A549 (cell line): Measurements from ENCODE around the gene PHF21B. TPM values are rescaled to one million over a fixed set of nuclear protein-coding genes. Genes with fewer than 3 reads are reported as not detected.

Source experiments
- ATAC-seq, 2 experiments: fragments of 200-7000 bp in 1 of 2; fragments of >200 bp in 1 of 2; cut with Nextera tagmentation in 1 of 2; cut with Tn5 transposase in 1 of 2; 3 replicates each; pipeline versions ENCODE4 v1.8.0 to v1.9.1; 2018 to 2020; ENCODE audit warnings: mild to moderate bottlenecking in 1 of 2, moderate library complexity in 1 of 2
- CTCF ChIA-PET: fragments of 300-600 bp; sonication (Branson Sonifier 250); formaldehyde crosslinking; extraction: SDS; loops from one replicate; lab custom pipeline; 2021; ENCODE audit warnings: antibody characterized with exemption, inconsistent platforms; lab: Yijun Ruan, JAX
- POLR2A ChIA-PET: fragments of 350-600 bp; formaldehyde crosslinking; extraction: SDS; loops from one replicate; lab custom pipeline; 2021; ENCODE audit warnings: antibody characterized with exemption, inconsistent platforms; lab: Yijun Ruan, JAX
- DNase-seq, 2 experiments: peaks; one replicate each; pipeline versions ENCODE4 v3.0.0 to v3.0.0-alpha.2; 2011 to 2016; ENCODE audit warnings: low read depth in 1 of 2, low spot score in 1 of 2
- FAIRE-seq: peaks from 2 replicates; lab custom pipeline; 2011; peaks lifted over from hg19 to GRCh38; lab: Jason Lieb, UNC
- H3K27ac ChIP-seq, 2 experiments: fragments of >200 bp; sonication (Bioruptor Twin); formaldehyde crosslinking; 3 replicates each; pipeline ENCODE4 v1.5.1; 2016 to 2017
- H3K4me1 ChIP-seq: fragments of >200 bp; sonication (Bioruptor Twin); formaldehyde crosslinking; 3 replicates; pipeline ENCODE4 v1.6.1; 2016
- H3K4me2 ChIP-seq: fragments of >200 bp; sonication (Bioruptor Twin); formaldehyde crosslinking; 3 replicates; pipeline ENCODE4 v1.6.1; 2016
- H3K4me3 ChIP-seq: fragments of >200 bp; sonication (Bioruptor Twin); formaldehyde crosslinking; 3 replicates; pipeline ENCODE4 v1.5.1; 2016
- H3K9me3 ChIP-seq: fragments of >200 bp; sonication (Bioruptor Twin); formaldehyde crosslinking; 3 replicates; pipeline ENCODE4 v1.6.1; 2016
- ATOH8 ChIP-seq: fragments of 250-450 bp; sonication (Bioruptor Pico); IDR thresholded peaks from 2 replicates; pipeline ENCODE4 v1.5.0; 2020; ENCODE audit warnings: low read depth, mild to moderate bottlenecking, moderate library complexity
- ELK1 ChIP-seq: fragments of 150-350 bp; IDR thresholded peaks from 2 replicates; pipeline ENCODE4 v1.6.1; 2014; ENCODE audit warnings: low read depth, mild to moderate bottlenecking, low read length
- EP300 ChIP-seq, 2 experiments: fragments of >200 bp; sonication (Bioruptor Twin); formaldehyde crosslinking; IDR thresholded peaks; 2 replicates in 1 of 2; 3 replicates in 1 of 2; pipeline ENCODE4 v1.6.1; 2016 to 2017
- FOSL2 ChIP-seq, 2 experiments: fragments of 450-650 bp in 1 of 2; fragments of >200 bp in 1 of 2; sonication (Bioruptor Twin) in 1 of 2; formaldehyde crosslinking; IDR thresholded peaks; 2 replicates each; pipeline versions ENCODE4 v1.5.0 to v1.6.1; 2016 to 2020; ENCODE audit warnings: mild to moderate bottlenecking in 1 of 2, moderate library complexity in 1 of 2
- HOXA7 ChIP-seq: fragments of 250-450 bp; sonication (Bioruptor Pico); IDR thresholded peaks from 2 replicates; pipeline ENCODE4 v1.5.0; 2020; ENCODE audit warnings: mild to moderate bottlenecking, moderate library complexity
- HOXB5 ChIP-seq: fragments of 250-450 bp; sonication (Bioruptor Pico); IDR thresholded peaks from 2 replicates; pipeline ENCODE4 v1.5.0; 2020; ENCODE audit warnings: mild to moderate bottlenecking, moderate library complexity
- MAFK ChIP-seq: fragments of 450-650 bp; IDR thresholded peaks from 2 replicates; pipeline ENCODE4 v1.6.1; 2014; ENCODE audit not compliant: partially characterized antibody
- MYC ChIP-seq: IDR thresholded peaks from 2 replicates; pipeline ENCODE4 v1.6.1; 2012; ENCODE audit warnings: mild to moderate bottlenecking, inconsistent platforms, low read length, improper control_type of control experiment, borderline replicate concordance
- NPAS2 ChIP-seq: fragments of 250-450 bp; sonication (Bioruptor Pico); IDR thresholded peaks from 2 replicates; pipeline ENCODE4 v1.8.0; 2022; ENCODE audit warnings: mild to moderate bottlenecking, moderate library complexity, borderline replicate concordance
- NR3C1 ChIP-seq: fragments of >200 bp; sonication (Bioruptor Twin); formaldehyde crosslinking; IDR thresholded peaks from 3 replicates; pipeline ENCODE4 v1.6.1; 2017
- POLR2AphosphoS2 ChIP-seq: conservative IDR thresholded peaks from 2 replicates; pipeline ENCODE4 v1.6.1; 2012; ENCODE audit warnings: low read length, improper control_type of control experiment, inconsistent platforms
- RAD21 ChIP-seq, 2 experiments: fragments of >200 bp in 1 of 2; sonication (Bioruptor Twin) in 1 of 2; formaldehyde crosslinking in 1 of 2; IDR thresholded peaks in 1 of 2; conservative IDR thresholded peaks in 1 of 2; 2 replicates in 1 of 2; 3 replicates in 1 of 2; pipeline ENCODE4 v1.6.1; 2012 to 2018; ENCODE audit warnings: inconsistent platforms in 1 of 2
- RARB ChIP-seq: fragments of 250-450 bp; sonication (Bioruptor Pico); IDR thresholded peaks from 2 replicates; pipeline ENCODE4 v1.8.0; 2021; ENCODE audit warnings: mild to moderate bottlenecking, moderate library complexity
- RCOR1 ChIP-seq: fragments of 150-350 bp; IDR thresholded peaks from 2 replicates; pipeline ENCODE4 v1.6.1; 2014; ENCODE audit warnings: antibody characterized with exemption, low read length, low read depth
- RNF2 ChIP-seq: fragments of 200-600 bp; sonication (generic); IDR thresholded peaks from 2 replicates; pipeline ENCODE4 v1.6.1; 2016; ENCODE audit warnings: low read depth, mild to moderate bottlenecking, antibody characterized with exemption, moderate library complexity, borderline replicate concordance
- USF2 ChIP-seq: fragments of 450-650 bp; IDR thresholded peaks from 2 replicates; pipeline ENCODE4 v1.6.1; 2014; ENCODE audit warnings: antibody characterized with exemption
- ZC3H11A ChIP-seq: fragments of 450-650 bp; IDR thresholded peaks from 2 replicates; pipeline ENCODE4 v1.6.1; 2014; ENCODE audit warnings: antibody characterized with exemption, mild to moderate bottlenecking
- ZFP36 ChIP-seq: fragments of 450-650 bp; IDR thresholded peaks from 2 replicates; pipeline ENCODE4 v1.6.1; 2014; ENCODE audit warnings: borderline replicate concordance; ENCODE audit not compliant: partially characterized antibody
- ZNF302 ChIP-seq: fragments of 250-450 bp; sonication (Bioruptor Pico); IDR thresholded peaks from 2 replicates; pipeline ENCODE4 v1.9.0; 2021; ENCODE audit warnings: inconsistent platforms, mild to moderate bottlenecking, moderate library complexity
- ZSCAN20 ChIP-seq: fragments of 250-450 bp; sonication (Bioruptor Pico); IDR thresholded peaks from 2 replicates; pipeline ENCODE4 v1.8.0; 2022; ENCODE audit warnings: mild to moderate bottlenecking, moderate library complexity
- WGBS: methylation state at CpG from one replicate; pipeline ENCODE4 v1.1.6; 2017; ENCODE audit errors: missing lambda C conversion rate; 5-methylcytosine and 5-hydroxymethylcytosine counted together
- polyA plus RNA-seq, 4 experiments: library from polyadenylated mRNA; depleted of rRNA in 3 of 4; stranded (reverse); fragments of >200 nt; fragmentation: RNase III in 1 of 4; extraction: RNeasy Plus Mini Kit Qiagen cat#74134 plus additional on column Dnase treatment in 1 of 4; gene quantifications; 2 replicates in 3 of 4; 3 replicates in 1 of 4; pipeline ENCODE4 v1.2.3, GENCODE V29; 2011 to 2017

Gene PHF21B
- polyA plus RNA-seq, 2 of the 4 experiments (the other 2 are of a cell fraction), result 0.50 to 0.70 TPM

- ATAC-seq, result peak in 1 of 2 experiments; percentile 70; a peak in 3 of 6 replicates
- H3K4me1 ChIP-seq, result no peaks in the 10 kb centered on the region
- H3K4me2 ChIP-seq, result no peak overlapping the region
- no peaks in the 10 kb centered on the region for H3K9me3 ChIP-seq
- no peak overlapping the region for H3K4me3 ChIP-seq
- TF ChIP-seq POLR2AphosphoS2 (no peak), USF2 (0 out of 2 replicates have a peak, but pooled peaks have one; percentile 5)
- no peak overlapping the region for H3K27ac ChIP-seq
- FAIRE-seq, result no peak
- WGBS, result 90% methylated on average over 15 of the region's 19 CpGs
- no peak for DNase-seq
- CTCF ChIA-PET, result no interaction called here
- POLR2A ChIA-PET, result no interaction called here
Observed at GRCh38 chr22:44862981-44863860, 146.6 kb downstream of the PHF21B start.

DNA sequence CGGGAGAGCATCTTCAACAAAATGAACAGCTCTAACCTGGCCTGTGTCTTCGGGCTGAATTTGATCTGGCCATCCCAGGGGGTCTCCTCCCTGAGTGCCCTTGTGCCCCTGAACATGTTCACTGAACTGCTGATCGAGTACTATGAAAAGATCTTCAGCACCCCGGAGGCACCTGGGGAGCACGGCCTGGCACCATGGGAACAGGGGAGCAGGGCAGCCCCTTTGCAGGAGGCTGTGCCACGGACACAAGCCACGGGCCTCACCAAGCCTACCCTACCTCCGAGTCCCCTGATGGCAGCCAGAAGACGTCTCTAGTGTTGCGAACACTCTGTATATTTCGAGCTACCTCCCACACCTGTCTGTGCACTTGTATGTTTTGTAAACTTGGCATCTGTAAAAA lies 147.5 kb downstream of the PHF21B start:
- Histone ChIP-seq H3K27ac (no peak overlapping the region), H3K4me2 (no peak overlapping the region), H3K9me3 (no peaks in the 10 kb centered on the region), H3K4me3 (no peak overlapping the region), H3K4me1 (no peaks in the 10 kb centered on the region)
- CTCF ChIA-PET, result no interaction called here
- TF ChIP-seq POLR2AphosphoS2 (no peak), MYC (no peak), HOXA7 (CRISPR knock-in tag) (no peak), ZNF302 (no peak)
- 84% methylated on average over 10 of the region's 11 CpGs for WGBS
- no peak for FAIRE-seq
- no peak for DNase-seq
- POLR2A ChIA-PET, result no interaction called here
- ATAC-seq, result no peak

- Histone ChIP-seq H3K4me3 (no peak overlapping the region), H3K4me2 (no peak overlapping the region), H3K4me1 (no peaks in the 10 kb centered on the region), H3K27ac (no peak overlapping the region), H3K9me3 (no peaks in the 10 kb centered on the region)
- ATAC-seq (no peak), DNase-seq (no peak), FAIRE-seq (no peak)
- 100% methylated on average over 1 of the region's 7 CpGs for WGBS
- CTCF ChIA-PET, result no interaction called here
- POLR2A ChIA-PET, result no interaction called here
- no peak for TF ChIP-seq ATOH8 (CRISPR knock-in tag)
- TF ChIP-seq ZC3H11A, result no peak
- no peak for TF ChIP-seq RAD21 (conservative IDR thresholded peaks at IDR 0.05 in 1 of 2, IDR thresholded peaks at IDR 0.05 in 1 of 2)
- no peak for TF ChIP-seq ZNF302
- no peak for TF ChIP-seq MAFK
- TF ChIP-seq RNF2, result no peak
- no peak for TF ChIP-seq ELK1
- no peak for TF ChIP-seq USF2
- no peak for TF ChIP-seq EP300 (IDR thresholded peaks at IDR 0.05)
- no peak for TF ChIP-seq RARB (CRISPR knock-in tag)
- no peak for TF ChIP-seq HOXA7 (CRISPR knock-in tag)
- TF ChIP-seq NPAS2 (CRISPR knock-in tag), result no peak
- no peak for TF ChIP-seq HOXB5 (CRISPR knock-in tag)
- no peak for TF ChIP-seq NR3C1
- TF ChIP-seq RCOR1, result no peak
- no peak for TF ChIP-seq FOSL2 (IDR thresholded peaks at IDR 0.05)
- TF ChIP-seq FOSL2 (CRISPR knock-in tag; IDR thresholded peaks at IDR 0.05), result no peak
- TF ChIP-seq ZFP36, result no peak
- TF ChIP-seq ZSCAN20, result no peak
Observed at GRCh38 chr22:44861245-44861644, 148.6 kb downstream of the PHF21B start.
